ENCODE results near the gene UNC119.

- TF ChIP-seq CTCF (CRISPR knock-in tag; IDR thresholded peaks at IDR 0.05) = no peak
- TF ChIP-seq NR1H2 (CRISPR knock-in tag; IDR thresholded peaks at IDR 0.05; ENCODE audit: borderline replicate concordance, low read depth) = no peak
- TF ChIP-seq NFRKB (IDR thresholded peaks at IDR 0.05) = no peak
- TF ChIP-seq HNRNPH1 (optimal IDR thresholded peaks at IDR 0.05; ENCODE audit: low read depth, low read length) = no peak
- no peak for TF ChIP-seq CBX2 (IDR thresholded peaks at IDR 0.05; ENCODE audit: low read depth, low read length)
- TF ChIP-seq CBX2 (CRISPR knock-in tag; IDR thresholded peaks at IDR 0.05; ENCODE audit: low read depth) = no peak
- TF ChIP-seq REST (IDR thresholded peaks at IDR 0.05; ENCODE audit: borderline replicate concordance in 1 of 2, low read depth in 1 of 2, low read length in 2 of 2) = no peak
- TF ChIP-seq ETV6 (CRISPR knock-in tag; conservative IDR thresholded peaks at IDR 0.05) = no peak
Measured at GRCh38 chr17:28584434-28584833, 32.0 kb upstream of the UNC119 start.
